IPS-NIHi11 (cell line): ENCODE results near the gene ZNF710.
A peak's percentile ranks its signal among the peaks of the same experiment; 100 is the strongest.

Experiments
- DNase-seq: peaks from one replicate; pipeline ENCODE4 v3.0.0; 2012; ENCODE audit warnings: mixed read lengths, low spot score

ZNF710 gene

GRCh38 chr15:89997079-89997478 is 4.0 kb upstream of the ZNF710 start:
- DNase-seq: no peak

- no peak for DNase-seq
Observed at GRCh38 chr15:89998141-89998661, 2.9 kb upstream of the ZNF710 start.

- DNase-seq: no peak
Observed at GRCh38 chr15:89998923-89999675, 2.0 kb upstream of the ZNF710 start.

- peak; percentile 70 for DNase-seq
Observed at GRCh38 chr15:89999676-90000185, 1.4 kb upstream of the ZNF710 start.

GRCh38 chr15:90000186-90001001 is 730 bp upstream of the ZNF710 start:
- peak; percentile 51 for DNase-seq

- DNase-seq: peak; percentile 80
Observed at GRCh38 chr15:90001683-90002427, 731 bp downstream of the ZNF710 start.

- peak; percentile 70 for DNase-seq
Observed at GRCh38 chr15:90002428-90002844, 1.3 kb downstream of the ZNF710 start.

- DNase-seq: no peak
Observed at GRCh38 chr15:90003736-90004135, 2.6 kb downstream of the ZNF710 start.

- no peak for DNase-seq
Observed at GRCh38 chr15:90004252-90004651, 3.1 kb downstream of the ZNF710 start.

GRCh38 chr15:90004671-90005070 is 3.5 kb downstream of the ZNF710 start:
- no peak for DNase-seq

- DNase-seq: no peak
Observed at GRCh38 chr15:90006217-90007075, 5.3 kb downstream of the ZNF710 start.

GRCh38 chr15:90007076-90007460 is 5.9 kb downstream of the ZNF710 start:
- DNase-seq: no peak

- no peak for DNase-seq
Observed at GRCh38 chr15:90008607-90009006, 7.5 kb downstream of the ZNF710 start.

- no peak for DNase-seq
Observed at GRCh38 chr15:90009301-90010022, 8.3 kb downstream of the ZNF710 start.

- DNase-seq: no peak
Observed at GRCh38 chr15:90011705-90012104, 10.6 kb downstream of the ZNF710 start.

- DNase-seq: no peak
Observed at GRCh38 chr15:90013503-90013937, 12.4 kb downstream of the ZNF710 start.

GRCh38 chr15:90015294-90015693 is 14.2 kb downstream of the ZNF710 start:
- no peak for DNase-seq

- DNase-seq: no peak
Observed at GRCh38 chr15:90015749-90016148, 14.6 kb downstream of the ZNF710 start.

GRCh38 chr15:90016721-90017120 is 15.6 kb downstream of the ZNF710 start:
- no peak for DNase-seq

GRCh38 chr15:90018216-90018831 is 17.2 kb downstream of the ZNF710 start:
- DNase-seq: no peak
